WERI-Rb-1 (cell line): ENCODE data around the gene HDAC9.

Source experiments
- DNase-seq: peaks from one replicate; pipeline ENCODE4 v3.0.0-alpha.2; 2020
- H3K27ac ChIP-seq: fragments of 250-450 bp; sonication (Bioruptor Pico); 2 replicates; pipeline ENCODE4 v1.5.1; 2020; ENCODE audit warnings: mild to moderate bottlenecking, moderate library complexity
- H3K27me3 ChIP-seq: fragments of 250-450 bp; sonication (Bioruptor Pico); 2 replicates; pipeline ENCODE4 v1.5.1; 2021; ENCODE audit warnings: mild to moderate bottlenecking, low read depth, moderate library complexity; ENCODE audit not compliant: insufficient read depth, severe bottlenecking
- H3K36me3 ChIP-seq: fragments of 250-450 bp; sonication (Bioruptor Pico); 2 replicates; pipeline ENCODE4 v1.5.1; 2020; ENCODE audit warnings: mild to moderate bottlenecking, moderate library complexity
- H3K4me3 ChIP-seq: 2 replicates; pipeline ENCODE4 v1.5.1; 2011; ENCODE audit warnings: low read depth, mild to moderate bottlenecking, control low read depth, low read length
- H3K9me3 ChIP-seq: fragments of 250-450 bp; sonication (Bioruptor Pico); 2 replicates; pipeline ENCODE4 v1.5.1; 2021; ENCODE audit warnings: mild to moderate bottlenecking, moderate library complexity; ENCODE audit not compliant: severe bottlenecking
- CTCF ChIP-seq: IDR thresholded peaks from 2 replicates; pipeline ENCODE4 v1.5.1; 2011; ENCODE audit warnings: low read depth, mild to moderate bottlenecking, control low read depth, inconsistent platforms, low read length

HDAC9 gene

GRCh38 chr7:18903695-18904094 is 408.1 kb downstream of the HDAC9 start:
- Histone ChIP-seq H3K27me3 (no peaks in the 10 kb centered on the region), H3K27ac (no peak overlapping the region), H3K9me3 (no peaks in the 10 kb centered on the region), H3K4me3 (no peak overlapping the region), H3K36me3 (no peaks in the 10 kb centered on the region)
- DNase-seq: no peak
- no peak for TF ChIP-seq CTCF

GRCh38 chr7:18905316-18905943 is 409.9 kb downstream of the HDAC9 start:
- Histone ChIP-seq H3K27me3 (no peaks in the 10 kb centered on the region), H3K27ac (no peak overlapping the region), H3K36me3 (no peaks in the 10 kb centered on the region), H3K9me3 (no peaks in the 10 kb centered on the region), H3K4me3 (no peak overlapping the region)
- TF ChIP-seq CTCF: no peak
- DNase-seq: no peak

GRCh38 chr7:18906901-18907300 is 411.4 kb downstream of the HDAC9 start:
- no peak for DNase-seq

GRCh38 chr7:18913106-18913505 is 417.6 kb downstream of the HDAC9 start:
- no peak for TF ChIP-seq CTCF
- DNase-seq: no peak
- no peaks in the 10 kb centered on the region for H3K27me3 ChIP-seq
- H3K4me3 ChIP-seq: no peak overlapping the region
- no peak overlapping the region for H3K27ac ChIP-seq
- no peaks in the 10 kb centered on the region for H3K9me3 ChIP-seq
- H3K36me3 ChIP-seq: no peaks in the 10 kb centered on the region

More at GRCh38 chr7:18906901-18907300, 411.4 kb downstream of the HDAC9 start:
- Histone ChIP-seq H3K27ac (no peak overlapping the region), H3K36me3 (no peaks in the 10 kb centered on the region), H3K4me3 (no peak overlapping the region), H3K27me3 (no peaks in the 10 kb centered on the region), H3K9me3 (no peaks in the 10 kb centered on the region)
- no peak for TF ChIP-seq CTCF

- no peak overlapping the region for H3K27ac ChIP-seq
- no peak for DNase-seq
- H3K36me3 ChIP-seq: no peaks in the 10 kb centered on the region
- no peaks in the 10 kb centered on the region for H3K9me3 ChIP-seq
- no peak overlapping the region for H3K4me3 ChIP-seq
- H3K27me3 ChIP-seq: no peaks in the 10 kb centered on the region
- TF ChIP-seq CTCF: no peak
Observed at GRCh38 chr7:18916826-18917225, 421.3 kb downstream of the HDAC9 start.

GRCh38 chr7:18927134-18927533 is 431.6 kb downstream of the HDAC9 start:
- Histone ChIP-seq H3K9me3 (no peaks in the 10 kb centered on the region), H3K36me3 (no peaks in the 10 kb centered on the region), H3K27ac (no peak overlapping the region), H3K27me3 (no peaks in the 10 kb centered on the region), H3K4me3 (no peak overlapping the region)
- DNase-seq: no peak
- no peak for TF ChIP-seq CTCF
